ENCODE measurements around the gene CBLB. TPM values are rescaled to one million over a fixed set of nuclear protein-coding genes. Genes with fewer than 3 reads are reported as not detected.

Gene CBLB
- total and polyA plus RNA-seq, 2 of the 4 experiments (the other 2 are of a cell fraction), result 10.1 to 20.1 TPM

GRCh38 chr3:105822171-105823123, 46.4 kb downstream of the CBLB start:
- in situ Hi-C loops (cut with MboI; ENCODE audit: low sequenced_read_pairs) (no loop called here), intact Hi-C loops (cut with micrococcal nuclease) (loop anchor here (2.0 kb wide), 1 partner anchor 14 kb away; no protein-coding TSS in a partner anchor), dilution Hi-C loops (cut with HindIII; ENCODE audit: low sequenced_read_pairs, unreplicated experiment) (no loop called here)
- TF ChIP-seq MXI1 (IDR thresholded peaks at IDR 0.05; ENCODE audit: borderline replicate concordance, low read depth, low read length), result no peak
- no peak for TF ChIP-seq RAD21 (IDR thresholded peaks at IDR 0.05; ENCODE audit: low read length)
- TF ChIP-seq RCOR1 (IDR thresholded peaks at IDR 0.05; ENCODE audit: insufficient replicate concordance, low read length), result no peak
- TF ChIP-seq USF2 (IDR thresholded peaks at IDR 0.05; ENCODE audit: low read depth, low read length), result no peak
- TF ChIP-seq BHLHE40 (IDR thresholded peaks at IDR 0.05; ENCODE audit: low read depth, low read length), result no peak
- no peak for TF ChIP-seq ELK1 (IDR thresholded peaks at IDR 0.05; ENCODE audit: borderline replicate concordance, low read depth, low read length)
- TF ChIP-seq CTCF (conservative IDR thresholded peaks at IDR 0.05; ENCODE audit: low read depth, low read length), result no peak
- TF ChIP-seq CEBPB (IDR thresholded peaks at IDR 0.05; ENCODE audit: low read depth, low read length), result no peak
- no peak for TF ChIP-seq NFE2L2 (IDR thresholded peaks at IDR 0.05; ENCODE audit: low read depth, low read length)
- TF ChIP-seq SMC3 (IDR thresholded peaks at IDR 0.05; ENCODE audit: low read depth, low read length), result no peak
- TF ChIP-seq CHD1 (IDR thresholded peaks at IDR 0.05; ENCODE audit: low read depth, low read length), result no peak
- no peak for TF ChIP-seq POLR2A (IDR thresholded peaks at IDR 0.05; ENCODE audit: low read depth, low read length)
- no peak for TF ChIP-seq MAZ (IDR thresholded peaks at IDR 0.05; ENCODE audit: borderline replicate concordance, low read depth, low read length)
- Histone ChIP-seq H4K5ac (ENCODE audit: low read depth, low read length) (no peak overlapping the region), H3K79me1 (ENCODE audit: low read depth in 1 of 2, low read length in 2 of 2) (peaks cover 16 to 31% of the 10 kb centered on the region in 2 experiments), H2AFZ (replicated peaks; ENCODE audit: low read length, poor library complexity) (no peak overlapping the region), H3K9me3 (ENCODE audit: control insufficient read depth, insufficient read depth, low read length) (no peaks in the 10 kb centered on the region), H3K9ac (ENCODE audit: low read depth, low read length) (no peak overlapping the region), H3K4ac (ENCODE audit: low read depth, low read length) (peak overlapping the region; percentile 43; the same call in 1 of the 2 replicates), H4K8ac (ENCODE audit: low read depth in 2 of 2, low read length in 2 of 2) (peak overlapping the region in 1 of 2 experiments; percentile 68; a peak in 2 of 4 replicates), H3K18ac (ENCODE audit: low read depth, low read length) (peak overlapping the region; percentile 91), H3K23ac (ENCODE audit: low read depth, low read length) (peak overlapping the region; percentile 61; the same call in 1 of the 2 replicates), H3K14ac (replicated peaks; ENCODE audit: low read depth, low read length) (peak overlapping the region; percentile 59), H3K4me2 (ENCODE audit: low read depth, low read length) (peak overlapping the region; percentile 88), H2AK9ac (replicated peaks; ENCODE audit: low read depth, low read length, poor library complexity) (no peak overlapping the region), H3K4me3 (ENCODE audit: insufficient read depth, low read depth, low read length) (no peak overlapping the region), H2BK5ac (ENCODE audit: low read depth, low read length, poor library complexity, severe bottlenecking) (peak overlapping the region; percentile 92), H2AK5ac (ENCODE audit: low read depth, low read length) (peak overlapping the region; percentile 22; the same call in 1 of the 2 replicates), H2BK20ac (ENCODE audit: low read depth, low read length) (peak overlapping the region; percentile 65; the same call in 1 of the 2 replicates), H4K20me1 (ENCODE audit: insufficient read depth, low read length) (peaks cover 8% of the 10 kb centered on the region; the same call in 1 of the 2 replicates), H4K91ac (ENCODE audit: insufficient read depth, low read depth, low read length) (peak overlapping the region; percentile 14; the same call in 1 of the 2 replicates), H3K9me1 (ENCODE audit: insufficient read depth, low read length) (peaks cover 11% of the 10 kb centered on the region), H3K4me1 (ENCODE audit: control insufficient read depth, insufficient read depth, low read length) (peaks cover 15% of the 10 kb centered on the region), H2BK120ac (ENCODE audit: low read depth, low read length) (peak overlapping the region; percentile 74), H3K36me3 (ENCODE audit: control insufficient read depth, insufficient read depth, low read length) (no peaks in the 10 kb centered on the region), H3K27ac (ENCODE audit: insufficient read depth, low read length) (peak overlapping the region; percentile 32; the same call in 1 of the 2 replicates), H2BK15ac (ENCODE audit: low read depth, low read length) (0 out of 3 replicates have a peak overlapping the region, but pooled peaks have one; percentile 11), H3K56ac (ENCODE audit: extremely low read depth, insufficient read depth, low read length) (peak overlapping the region; percentile 45; the same call in 1 of the 2 replicates), H3K27me3 (ENCODE audit: control insufficient read depth, insufficient read depth, low read length) (no peaks in the 10 kb centered on the region)
- BruUV-seq (replicated peaks), result no TSS peak
- WGBS, 2 experiments (ENCODE audit: extremely low coverage in 2 of 2, insufficient read length in 1 of 2), result no CpG with 5 or more reads among the region's 3 CpGs
- no peak for ATAC-seq (ENCODE audit: low read depth)
- no peak for DNase-seq
- ChIA-PET POLR2A (ENCODE audit: unreplicated experiment) (no interaction called here), CTCF (no interaction called here)
